Activated CD4-positive, CD25-positive, alpha-beta regulatory T cell (primary cell): ENCODE results near the gene SUPV3L1.
A peak's percentile ranks its signal among the peaks of the same experiment; 100 is the strongest.
"Not testable (repeated sequence)": the region's sequence is repeated elsewhere in the genome, so short reads cannot be mapped to it uniquely, and the experiment has no call there.

Experiments
- DNase-seq, 4 experiments: peaks; one replicate each; lab custom pipeline; 2025; lab: John Stamatoyannopoulos, UW

The SUPV3L1 gene

DNA sequence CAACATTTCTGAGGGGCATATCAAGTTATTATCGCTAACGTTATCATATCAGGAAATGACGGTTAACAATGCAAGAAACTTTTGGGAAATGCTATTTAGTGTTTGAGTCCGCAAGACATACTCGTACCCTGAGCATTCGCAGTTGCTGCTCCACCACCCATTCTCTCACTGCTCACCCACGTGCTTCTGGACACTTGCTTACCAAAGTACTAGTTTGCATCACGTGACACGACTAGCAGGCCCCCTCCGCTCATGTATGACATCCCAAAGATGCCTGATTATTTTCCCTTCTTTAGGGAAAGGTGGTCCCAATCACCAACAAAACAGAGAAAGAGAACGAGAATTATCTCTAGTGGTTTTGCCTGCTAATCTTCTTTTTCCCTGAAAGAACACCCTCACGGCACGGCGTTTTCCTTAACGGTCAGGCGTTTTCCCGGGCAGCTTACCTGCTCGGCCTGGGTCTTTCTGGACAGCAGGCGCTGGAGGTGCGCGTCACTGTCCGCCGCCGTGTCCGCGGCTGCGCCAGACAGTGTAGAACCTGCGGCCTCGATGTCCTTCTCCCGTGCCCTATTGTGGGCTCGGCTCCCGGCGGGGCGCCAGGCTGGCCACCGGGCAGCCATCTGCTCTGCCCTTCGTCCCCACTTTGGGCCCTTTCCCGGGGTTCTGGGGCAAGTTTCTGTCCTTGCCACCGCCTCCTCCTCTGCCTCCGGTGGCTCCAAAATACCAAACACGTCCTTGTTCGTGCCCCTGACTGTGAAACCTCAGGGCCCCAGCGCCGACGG, at the start of gene SUPV3L1:
TSS of gene SUPV3L1 (plus strand) at position 492 of the 782 bp plus-strand sequence. CDS start at position 550, 58 bp downstream.
- peak; percentile 70 to 75 (median 73) for DNase-seq

DNA sequence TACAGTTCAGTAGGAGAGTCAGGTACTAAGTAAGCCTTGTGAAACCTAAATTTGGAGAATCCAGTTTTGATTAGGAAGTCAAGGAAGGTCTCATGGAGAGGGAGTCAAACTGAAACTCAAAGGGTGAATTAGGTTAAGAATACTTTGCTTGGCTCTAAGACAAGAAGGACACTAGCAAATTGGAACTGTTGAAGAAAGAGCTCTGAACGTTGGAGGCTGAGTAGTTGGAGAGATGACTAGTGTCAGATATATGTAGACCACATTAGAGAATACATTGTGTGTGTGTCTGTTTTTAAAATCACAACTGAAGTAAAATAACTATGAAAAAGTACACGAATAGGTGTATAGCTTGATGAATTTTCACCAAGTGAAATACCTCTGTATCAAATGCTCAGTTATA, 49.8 kb upstream of the SUPV3L1 start:
- no peak for DNase-seq

DNA sequence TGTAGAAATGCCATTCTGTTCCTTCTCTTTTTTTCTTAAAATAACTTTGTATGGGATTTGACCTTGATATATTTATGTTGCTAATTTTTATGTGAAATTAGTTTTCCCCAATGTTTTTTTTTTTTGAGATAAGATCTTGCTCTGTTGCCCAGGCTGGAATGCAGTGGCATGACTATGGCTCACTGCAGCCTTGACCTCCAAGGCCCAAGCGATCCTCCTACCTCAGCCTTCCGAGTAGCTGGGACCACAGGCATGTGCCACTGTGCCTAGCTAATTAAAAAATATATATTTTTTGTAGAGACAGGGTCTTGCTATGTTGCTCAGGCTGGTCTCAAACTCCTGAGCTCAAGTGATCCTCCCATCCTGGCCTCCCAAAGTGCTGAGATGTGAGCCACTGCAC, 40.1 kb upstream of the SUPV3L1 start:
- DNase-seq = no peak

DNA sequence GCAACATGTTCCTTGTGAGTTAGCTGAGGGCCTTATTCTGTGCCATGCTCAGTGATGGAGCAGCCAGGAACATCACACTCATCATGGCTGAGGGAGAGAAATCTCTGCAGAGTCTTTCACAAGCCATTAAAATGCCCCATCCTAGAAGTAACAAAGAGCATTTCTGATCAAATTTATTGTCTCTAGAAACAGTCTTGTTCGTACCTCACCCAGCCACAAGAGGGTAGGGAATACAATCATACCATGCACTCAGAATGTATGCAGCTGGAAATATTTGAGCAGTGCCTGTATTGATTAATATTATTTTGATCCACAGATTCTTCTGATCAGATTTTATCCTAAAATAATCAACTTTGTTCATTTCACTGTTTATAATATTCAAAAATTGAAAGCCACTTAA, 38.7 kb upstream of the SUPV3L1 start:
- no peak for DNase-seq

DNA sequence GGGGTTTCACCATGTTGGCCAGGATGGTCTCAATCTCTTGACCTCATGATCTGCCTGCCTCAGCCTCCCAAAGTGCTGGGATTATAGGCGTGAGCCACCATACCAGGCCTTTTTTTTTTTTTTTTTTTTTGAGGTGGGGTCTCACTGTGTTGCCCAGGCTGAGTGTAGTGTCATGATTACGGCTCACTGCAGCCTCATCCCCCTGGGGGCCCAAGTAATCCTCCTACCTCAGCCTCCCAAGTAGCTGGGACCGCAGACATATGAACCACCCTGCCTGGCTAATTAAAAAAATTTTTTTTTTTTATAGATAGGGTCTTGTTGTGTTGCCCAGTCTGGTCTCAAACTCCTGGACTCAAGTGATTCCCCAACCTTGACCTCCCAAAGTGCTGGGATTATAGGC, 38.0 kb upstream of the SUPV3L1 start:
- DNase-seq = not testable (repeated sequence)

DNA sequence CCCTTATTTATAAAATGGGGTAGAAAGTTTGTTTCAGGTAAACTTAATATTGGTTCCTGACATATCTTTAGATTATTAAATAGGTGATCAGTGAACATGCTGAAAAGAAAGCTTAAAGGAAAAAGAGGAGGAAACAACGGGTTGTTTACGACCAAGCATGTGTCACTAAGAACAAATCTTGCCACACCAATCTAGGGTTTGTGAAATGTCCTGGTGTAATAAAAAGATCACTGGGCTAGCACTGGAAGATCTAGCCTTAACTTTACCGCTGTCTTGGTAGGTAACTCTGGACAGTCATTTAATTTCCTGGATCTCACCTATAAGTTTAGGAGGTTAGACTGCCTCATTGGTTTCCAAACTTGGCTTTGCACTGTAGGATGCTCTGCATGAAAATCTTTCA, 37.1 kb upstream of the SUPV3L1 start:
- no peak for DNase-seq

DNA sequence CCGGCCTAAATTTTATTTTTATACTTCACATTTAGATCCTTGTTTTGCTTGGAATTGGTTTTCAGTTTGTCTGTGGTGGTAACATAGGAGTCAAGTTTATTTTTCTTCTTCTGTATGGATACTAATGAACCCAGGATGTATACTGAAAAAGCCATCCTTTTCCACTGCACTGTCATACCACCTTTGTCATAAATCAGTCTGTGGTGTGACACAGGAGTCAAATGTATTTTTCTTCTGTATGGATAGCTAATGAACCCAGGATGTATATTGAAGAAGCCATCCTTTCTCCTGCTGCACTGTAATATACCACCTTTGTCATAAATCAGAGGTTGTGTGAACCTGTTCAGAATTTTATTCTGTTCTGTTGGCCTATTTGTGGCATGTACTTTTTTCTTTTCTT, 34.7 kb upstream of the SUPV3L1 start:
- DNase-seq = no peak

DNA sequence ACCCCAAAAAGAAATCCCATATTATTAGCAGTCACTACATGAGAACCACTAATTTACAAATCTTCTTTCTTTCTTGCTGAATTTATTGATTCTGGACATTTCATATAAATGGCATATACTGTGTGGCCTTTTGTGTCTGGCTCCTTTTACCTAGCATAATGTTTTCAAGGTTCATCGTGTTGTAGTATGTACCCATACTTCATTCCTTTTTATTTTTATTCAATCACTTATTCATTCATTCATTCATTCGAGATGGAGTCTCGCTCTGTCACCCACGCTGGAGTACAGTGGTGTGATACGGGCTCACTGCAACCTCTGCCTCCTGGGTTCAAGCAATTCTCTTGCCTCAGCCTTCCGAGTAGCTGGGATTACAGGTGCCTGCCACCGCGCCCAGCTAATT, 34.2 kb upstream of the SUPV3L1 start:
- DNase-seq = no peak

DNA sequence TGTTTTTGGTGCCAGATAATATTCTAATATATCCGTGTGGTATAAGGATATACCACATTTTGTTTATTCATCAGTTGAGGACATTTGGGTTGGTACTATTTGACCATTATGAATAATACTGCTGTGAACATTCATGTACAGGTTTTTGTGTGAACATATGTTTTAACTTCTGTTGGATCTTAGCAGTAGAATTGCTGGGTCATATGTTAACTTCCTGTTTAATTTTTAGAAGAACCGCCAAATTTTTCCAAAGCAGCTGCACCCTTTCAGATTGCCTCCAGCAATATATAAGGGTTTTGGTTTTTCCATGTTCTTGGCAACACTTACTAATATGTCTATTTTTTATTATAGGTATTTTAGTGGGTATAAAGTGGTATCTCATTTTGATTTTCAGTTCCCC, 33.3 kb upstream of the SUPV3L1 start:
- DNase-seq = no peak

DNA sequence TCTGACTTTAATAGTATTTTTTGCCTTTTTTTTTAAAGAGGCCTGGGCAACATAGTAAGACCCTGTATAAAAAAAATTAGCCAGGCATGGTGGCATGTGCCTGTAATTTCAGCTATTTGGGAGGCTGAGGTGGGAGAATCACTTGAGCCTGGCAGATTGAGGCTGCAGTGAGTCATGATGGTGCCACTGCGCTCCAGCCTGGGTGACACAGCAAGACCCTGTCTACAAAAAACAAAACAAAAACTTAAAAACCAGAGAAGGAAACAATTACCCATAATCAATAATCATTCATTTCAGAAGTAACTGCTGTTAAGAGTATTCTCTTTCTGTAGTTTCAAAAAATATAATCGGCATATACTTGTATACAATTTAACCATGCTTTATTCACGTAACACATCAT, 28.1 kb upstream of the SUPV3L1 start:
- no peak for DNase-seq

DNA sequence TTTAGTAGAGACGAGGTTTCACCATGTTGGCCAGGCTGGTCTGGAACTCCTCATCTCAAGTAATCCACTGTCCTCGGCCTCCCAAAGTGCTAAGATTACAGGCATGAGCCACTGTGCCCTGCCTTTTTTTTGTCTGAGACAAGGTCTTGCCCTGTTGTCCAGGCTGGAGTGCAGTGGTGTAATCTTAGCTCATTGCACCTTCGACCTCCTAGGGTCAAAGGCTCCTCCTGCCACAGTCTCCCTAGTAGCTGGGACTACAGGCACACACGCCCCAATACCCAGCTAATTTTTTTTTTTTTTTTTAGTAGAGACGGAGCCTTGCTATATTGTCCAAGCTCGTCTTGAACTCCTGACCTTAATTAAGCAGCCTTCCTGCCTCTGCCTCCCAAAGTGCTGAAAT, 26.8 kb upstream of the SUPV3L1 start:
- DNase-seq = no peak

DNA sequence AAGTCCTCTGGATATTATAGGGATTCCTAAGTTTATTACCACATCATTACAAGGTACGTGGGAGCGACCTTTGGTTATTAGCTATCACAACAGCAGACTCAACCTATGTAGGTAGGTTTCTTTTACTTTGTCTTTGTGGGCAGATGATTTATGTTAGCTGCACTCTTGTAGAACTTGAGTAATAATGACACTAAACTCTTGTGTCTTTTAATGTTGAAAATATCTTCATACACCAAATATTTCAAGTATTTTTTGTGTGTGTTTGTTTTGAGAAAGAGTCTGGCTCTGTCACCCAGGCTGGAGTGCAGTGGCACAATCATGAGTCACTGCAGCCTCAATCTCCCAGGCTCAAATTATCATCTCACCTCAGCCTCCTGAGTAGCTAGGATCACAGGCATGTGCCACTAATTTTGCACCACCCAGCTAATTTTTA, 19.2 kb upstream of the SUPV3L1 start:
- no peak for DNase-seq

DNA sequence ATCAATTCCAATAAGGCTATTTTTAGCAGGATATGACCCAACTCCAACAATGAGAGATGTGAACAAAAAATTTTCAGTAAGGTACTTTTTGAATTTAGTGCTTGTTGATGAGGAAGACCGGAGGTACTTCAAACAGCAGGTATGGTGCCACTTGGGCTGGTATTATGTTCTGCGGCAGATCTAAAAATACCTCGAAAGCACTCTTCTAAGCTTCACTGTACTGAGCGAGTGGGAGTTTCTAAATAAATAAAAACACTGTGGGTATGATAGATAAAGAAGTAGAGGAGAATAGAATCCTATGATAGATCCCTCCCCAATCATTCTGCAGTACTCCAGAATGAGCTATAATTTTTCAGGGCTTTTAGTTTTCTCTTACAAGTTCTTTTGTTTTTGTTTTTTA, 11.5 kb upstream of the SUPV3L1 start:
- DNase-seq = no peak

DNA sequence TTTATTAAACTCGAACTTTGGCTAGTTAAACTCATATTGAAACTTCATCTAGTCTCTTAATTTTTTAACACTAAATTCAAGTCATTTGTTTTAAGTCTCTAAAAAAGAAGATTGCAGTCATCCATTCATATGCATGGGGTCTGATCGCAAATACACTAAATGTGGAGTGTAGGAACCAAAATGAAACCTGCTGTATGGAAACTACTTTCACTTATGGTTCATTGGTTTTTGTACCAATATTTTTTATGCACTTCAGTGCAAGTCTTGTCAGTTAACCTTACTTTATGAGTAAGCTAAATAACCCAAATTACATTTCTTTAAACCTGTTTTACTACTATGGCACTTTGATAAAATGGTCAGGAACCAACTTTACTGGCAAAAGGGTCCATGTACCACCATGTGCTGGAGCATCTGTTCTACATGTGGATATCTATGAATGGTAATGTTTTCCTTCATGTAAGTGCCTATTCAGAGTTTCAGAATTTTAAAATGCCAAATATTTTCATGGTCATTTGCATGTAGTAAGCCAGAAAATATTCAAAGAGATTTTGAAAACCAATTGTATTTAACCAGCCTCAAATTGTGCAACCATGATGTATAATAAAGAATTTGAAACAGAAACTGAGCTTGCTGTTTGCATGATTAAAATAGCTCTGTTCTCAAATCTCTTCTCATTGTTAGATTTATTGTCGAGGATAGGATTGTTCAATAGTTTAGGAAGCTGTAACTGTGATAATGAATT, 7.6 kb upstream of the SUPV3L1 start:
- no peak for DNase-seq

DNA sequence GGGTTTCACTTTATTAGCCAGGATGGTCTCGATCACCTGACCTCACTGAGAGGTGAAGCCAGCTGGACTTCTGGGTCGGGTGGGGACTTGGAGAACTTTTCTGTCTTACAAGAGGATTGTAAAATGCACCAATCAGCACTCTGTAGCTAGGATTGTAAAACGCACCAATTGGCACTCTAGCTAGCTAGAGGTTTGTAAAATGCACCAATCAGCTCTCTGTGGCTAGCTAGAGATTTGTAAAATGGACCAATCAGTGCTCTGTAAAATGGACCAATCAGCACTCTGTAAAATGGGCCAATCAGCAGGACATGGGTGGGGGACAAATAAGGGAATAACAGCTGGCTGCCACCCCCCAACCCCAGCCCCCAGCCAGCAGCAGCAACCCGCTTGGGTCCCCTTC, 4.7 kb upstream of the SUPV3L1 start:
- DNase-seq = not testable (repeated sequence)

DNA sequence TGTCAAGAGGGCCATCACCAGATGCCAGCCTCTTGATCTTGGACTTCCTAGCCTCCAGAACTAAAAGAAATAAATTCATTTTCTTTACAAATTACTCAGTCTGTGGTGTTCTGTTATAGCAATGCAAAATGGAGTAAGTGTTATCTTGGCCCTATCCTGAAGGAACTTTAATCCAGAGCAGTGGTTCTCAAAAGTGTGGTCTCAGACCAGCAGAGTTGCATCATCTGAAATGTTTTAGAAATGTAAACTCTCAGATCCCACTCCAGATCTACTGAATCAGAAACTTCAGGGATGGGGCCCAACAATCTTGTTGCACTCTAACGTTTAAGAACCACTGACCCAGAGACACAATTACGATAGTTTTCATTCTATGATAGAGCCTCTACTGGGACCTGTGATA, 3.2 kb upstream of the SUPV3L1 start:
- DNase-seq = no peak

DNA sequence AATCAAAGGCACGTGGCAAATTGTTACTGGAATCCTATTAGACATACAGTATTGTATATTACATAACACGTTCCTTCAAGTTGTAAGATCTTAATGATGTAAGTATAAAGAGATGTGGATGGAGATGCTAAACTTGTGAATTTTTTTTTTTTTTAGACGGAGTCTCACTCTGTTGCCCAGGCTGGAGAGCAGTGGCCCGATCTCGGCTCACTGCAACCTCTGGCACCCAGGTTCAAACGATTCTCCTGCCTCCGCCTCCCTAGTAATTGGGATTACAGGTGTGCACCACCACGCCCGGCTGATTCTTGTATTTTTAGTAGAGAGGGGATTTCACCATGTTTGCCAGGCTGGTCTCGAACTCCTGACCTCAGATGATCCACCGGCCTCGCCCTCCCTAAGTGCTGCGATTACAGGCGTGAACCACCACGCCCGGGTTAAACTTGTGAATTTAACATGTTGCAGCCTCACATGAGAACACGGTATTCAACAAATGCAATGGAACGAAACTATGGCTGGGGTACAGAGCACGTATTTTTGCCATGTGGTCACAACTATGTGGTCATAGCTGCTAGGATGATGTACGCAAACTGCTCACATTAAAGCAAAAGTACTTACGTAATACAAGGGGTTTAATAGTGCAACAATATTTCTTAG, 818 bp upstream of the SUPV3L1 start:
- peak in 1 of 4 experiments; percentile 1 for DNase-seq

DNA sequence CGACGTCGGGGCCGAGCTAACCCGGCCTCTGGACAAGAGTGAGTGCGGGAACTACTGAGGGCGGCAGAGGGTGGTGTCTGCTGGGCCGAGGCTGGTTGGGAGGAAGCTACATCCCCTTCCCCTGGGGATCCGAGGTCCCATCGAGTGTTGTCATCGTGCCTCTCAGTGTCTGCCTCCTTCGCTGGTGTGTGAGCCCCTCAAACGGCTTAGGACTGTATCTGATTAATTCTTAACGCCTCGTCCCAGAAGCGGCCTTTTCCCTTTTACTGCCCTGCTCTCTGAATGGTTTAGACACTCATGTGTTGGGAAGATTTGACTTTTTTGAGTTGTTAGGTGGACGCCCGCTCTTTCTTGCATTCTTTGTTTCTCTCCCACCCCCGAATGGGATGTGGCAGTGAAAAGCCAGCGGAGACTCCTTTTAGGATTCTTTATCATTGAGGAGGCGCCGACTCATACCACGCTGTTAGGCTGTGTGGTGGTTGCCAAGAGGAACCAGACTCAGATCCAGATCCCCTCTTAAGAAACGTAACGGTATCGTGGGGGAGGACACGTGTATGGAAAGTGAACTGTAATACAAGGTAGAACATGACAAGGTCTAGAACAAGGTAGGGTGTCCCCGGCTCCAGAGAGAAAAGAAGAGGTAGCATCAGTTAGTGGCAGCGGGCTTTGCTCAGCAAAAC, 631 bp downstream of the SUPV3L1 start:
- peak in 1 of 4 experiments; percentile 17 for DNase-seq

DNA sequence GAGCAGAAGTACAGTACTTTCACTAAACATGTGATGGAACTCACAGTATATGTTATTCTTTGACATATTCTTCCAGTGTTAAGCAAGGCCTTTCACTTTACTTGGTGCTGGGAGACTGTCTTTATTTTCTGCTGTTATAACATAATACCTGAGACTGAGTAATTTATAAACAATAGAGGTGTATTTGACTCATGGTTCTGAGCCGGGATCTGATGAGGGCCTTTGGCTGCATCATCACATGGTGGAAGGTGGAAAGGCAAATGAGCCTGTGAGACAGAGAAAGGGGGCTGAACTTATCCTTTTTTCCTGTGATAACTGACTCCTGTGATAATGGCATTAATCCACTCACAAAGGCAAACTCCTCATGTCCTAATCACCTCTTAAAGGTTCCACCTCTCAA, 1.4 kb downstream of the SUPV3L1 start:
- DNase-seq = no peak

DNA sequence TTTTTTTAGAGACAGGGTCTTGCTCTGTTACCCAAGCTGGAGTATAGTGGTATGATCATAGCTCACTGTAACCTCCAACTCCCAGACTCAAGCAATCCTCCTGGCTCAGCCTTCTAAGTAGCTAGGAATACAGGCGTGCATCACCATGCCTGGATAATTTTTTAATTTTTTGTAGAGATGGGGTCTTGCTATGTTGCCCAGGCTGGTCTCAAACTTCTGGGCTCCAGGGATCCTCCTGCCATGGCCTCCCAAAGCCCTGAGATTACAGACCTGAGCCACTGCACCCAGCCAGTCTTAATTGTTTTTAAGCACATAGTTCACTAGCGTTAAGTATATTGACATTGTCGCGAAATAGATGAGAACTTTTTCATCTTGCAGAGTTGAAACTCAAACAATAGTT, 2.0 kb downstream of the SUPV3L1 start:
- DNase-seq = no peak

DNA sequence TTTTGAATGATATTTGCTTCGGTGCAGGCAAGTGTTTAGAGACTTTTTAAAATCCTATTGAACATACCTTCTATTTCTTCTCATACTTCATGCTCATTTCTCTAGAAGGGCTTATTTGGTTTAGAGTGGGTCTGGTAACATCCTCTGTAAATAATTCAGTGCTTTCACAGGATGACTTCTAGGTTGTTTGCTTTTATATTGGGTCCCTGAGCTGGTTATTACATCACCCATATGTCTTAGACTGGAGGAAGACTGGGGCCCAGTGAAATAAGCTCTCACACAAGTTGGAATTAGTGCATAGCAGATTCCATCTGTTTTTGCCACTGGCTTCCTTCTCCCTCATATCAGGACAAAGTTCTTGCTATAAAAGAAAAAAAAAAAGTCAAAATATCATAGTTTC, 6.5 kb downstream of the SUPV3L1 start:
- no peak for DNase-seq

DNA sequence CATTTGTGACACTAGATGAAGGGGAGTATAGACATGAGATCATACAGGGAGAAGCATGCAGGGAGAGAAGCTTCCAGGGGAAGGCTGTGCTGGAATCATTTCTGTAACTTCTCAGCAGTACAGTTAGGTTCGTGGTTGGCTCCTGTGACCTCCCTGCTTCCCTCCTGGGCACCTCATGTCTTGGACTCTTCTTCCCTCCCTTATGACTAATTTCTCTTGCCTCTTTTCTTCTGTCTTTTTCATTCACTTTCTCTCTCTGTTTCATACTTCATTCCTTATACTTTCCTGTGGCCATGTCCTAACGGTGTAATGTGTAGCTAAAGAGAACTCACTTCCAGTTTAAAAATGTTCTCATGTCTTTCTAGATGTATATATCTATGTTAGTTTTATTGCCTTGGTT, 21.0 kb downstream of the SUPV3L1 start:
- no peak for DNase-seq
